HG02588 (cell line): ENCODE data around the gene AGBL1.

Source experiments
- ATAC-seq: cut with Tn5 transposase; IDR thresholded peaks from one replicate; pipeline ENCODE4 v1.9.1; 2021; ENCODE audit warnings: mild to moderate bottlenecking, moderate library complexity; ENCODE audit not compliant: unreplicated experiment

AGBL1 gene

DNA sequence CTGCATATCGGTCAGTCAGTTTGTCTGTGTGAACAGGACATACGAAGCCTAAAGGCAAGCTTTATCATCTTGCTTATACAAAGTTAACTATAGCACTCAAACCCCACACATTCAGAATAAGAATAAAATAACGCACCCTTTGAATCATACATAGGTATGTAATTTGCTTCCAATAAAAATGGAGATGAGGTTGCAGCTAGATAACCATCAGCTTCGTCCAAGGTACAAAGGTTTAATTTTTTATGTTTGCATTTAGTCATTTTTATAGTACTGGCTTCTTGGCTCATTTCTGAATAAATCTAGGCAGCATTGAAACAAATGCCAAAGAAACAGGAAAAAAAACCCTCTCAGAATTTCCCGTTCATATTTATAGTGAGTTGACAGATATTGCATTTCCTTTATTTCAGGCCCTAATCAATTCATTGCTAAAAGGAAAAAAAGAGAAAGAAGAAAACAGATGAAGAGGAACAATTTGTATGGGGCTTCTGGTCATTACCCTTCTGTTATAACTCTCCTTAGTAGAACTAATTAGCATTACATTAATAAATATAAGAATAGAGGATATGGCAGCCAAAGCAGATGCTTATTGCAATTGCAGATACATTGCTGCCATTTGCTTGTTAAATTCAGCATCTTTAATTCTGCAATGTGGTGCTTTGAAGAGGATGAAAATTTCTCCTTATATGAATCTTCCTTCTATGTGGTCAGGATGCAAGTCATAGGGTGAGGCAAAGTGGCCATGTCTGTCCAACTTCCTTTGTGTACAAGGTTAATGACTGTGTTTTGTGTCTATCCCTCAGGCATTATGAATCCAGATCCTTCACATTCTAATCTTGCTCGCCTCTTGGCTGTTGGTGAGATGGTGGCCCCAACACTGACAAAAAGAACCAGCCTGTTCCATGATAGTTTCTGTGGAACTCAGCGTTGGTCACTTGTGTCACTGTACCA, 550.0 kb downstream of the AGBL1 start:
- ATAC-seq = no peak

DNA sequence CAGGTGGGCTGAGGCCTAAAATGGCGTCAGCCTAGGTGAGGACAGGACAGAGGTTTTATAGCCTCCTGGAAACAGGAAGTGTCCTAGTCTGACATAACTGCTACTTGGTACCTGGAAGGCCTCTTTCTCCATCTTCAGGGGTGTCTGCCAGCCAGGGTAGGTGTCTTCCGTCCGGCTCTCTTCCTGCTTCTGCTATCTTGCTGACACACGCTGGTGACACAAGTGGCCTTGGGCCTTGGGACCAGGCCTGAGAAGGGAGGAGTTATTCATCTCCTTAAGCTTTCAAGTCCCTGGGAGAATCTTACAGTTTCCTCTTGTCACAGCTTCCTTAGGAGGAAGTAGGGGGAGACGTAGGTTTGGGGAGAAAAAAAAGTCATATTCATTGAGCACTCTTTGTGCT, 551.3 kb downstream of the AGBL1 start:
- no peak for ATAC-seq

DNA sequence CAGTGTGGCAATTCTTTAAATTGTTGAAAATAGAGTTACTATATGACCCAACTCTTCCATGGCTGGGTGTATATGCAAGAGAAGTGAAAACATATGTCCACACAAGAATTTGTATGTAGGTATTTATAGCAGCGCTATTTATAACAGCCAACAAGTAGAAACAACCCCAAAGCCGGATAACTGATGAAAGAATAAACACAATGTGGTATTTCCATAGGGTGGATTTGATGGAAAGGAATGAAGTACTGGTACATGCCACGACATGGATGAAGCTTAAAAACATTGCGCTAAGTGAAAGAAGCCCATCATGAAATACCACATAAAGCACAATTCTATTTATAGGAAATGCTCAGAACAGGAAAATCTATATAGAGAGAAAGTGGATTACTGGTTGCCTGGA, 554.5 kb downstream of the AGBL1 start:
- ATAC-seq = no peak

DNA sequence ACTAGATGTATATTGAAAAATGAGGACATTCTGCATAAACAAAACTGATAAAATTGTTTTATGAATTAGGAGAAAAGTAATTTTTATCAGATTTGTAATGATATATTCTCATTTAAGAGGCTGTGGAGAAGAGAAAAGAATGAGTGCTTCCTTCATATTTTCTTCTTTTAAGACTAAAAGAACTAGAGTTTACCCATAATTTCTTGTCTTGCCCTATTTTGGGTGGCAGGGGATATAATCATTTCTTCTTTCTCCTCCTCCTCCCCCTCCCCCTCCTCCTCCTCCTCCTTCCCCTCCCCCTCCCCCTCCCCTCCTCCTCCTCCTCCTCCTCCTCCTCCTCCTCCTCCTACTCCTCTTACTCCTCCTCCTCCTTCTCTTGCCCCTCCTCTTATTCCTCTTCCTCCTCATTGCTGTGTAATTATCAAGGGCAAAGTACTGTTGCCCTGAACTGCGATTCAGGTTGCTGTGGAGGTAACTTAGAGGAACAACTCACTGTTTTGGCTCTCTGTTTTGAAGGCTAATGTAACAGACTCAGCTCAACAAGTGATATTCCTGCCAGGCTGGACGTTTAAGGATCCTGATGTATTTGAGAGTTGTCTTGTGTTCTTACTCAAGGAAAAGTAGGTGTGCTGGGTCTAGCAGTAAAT, 555.4 kb downstream of the AGBL1 start:
- no peak for ATAC-seq

DNA sequence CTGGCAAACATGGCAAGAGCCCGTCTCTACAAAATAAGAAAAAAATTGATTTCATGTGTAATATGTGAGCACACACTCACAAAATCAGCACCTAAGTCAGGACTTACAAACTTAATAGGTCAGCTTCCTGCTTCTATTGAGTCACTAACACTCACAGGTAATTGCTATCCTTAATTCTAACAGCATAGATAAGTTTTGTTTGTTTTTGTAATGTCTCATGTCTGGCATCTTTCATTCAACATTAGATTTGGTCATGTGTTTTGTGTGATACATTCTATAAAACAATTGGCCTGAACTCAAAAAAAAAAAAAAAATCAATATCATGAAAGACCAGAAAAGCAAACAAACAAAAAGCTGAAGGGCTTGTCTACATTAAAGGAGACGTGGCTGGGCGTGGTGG, 564.7 kb downstream of the AGBL1 start:
- no peak for ATAC-seq

DNA sequence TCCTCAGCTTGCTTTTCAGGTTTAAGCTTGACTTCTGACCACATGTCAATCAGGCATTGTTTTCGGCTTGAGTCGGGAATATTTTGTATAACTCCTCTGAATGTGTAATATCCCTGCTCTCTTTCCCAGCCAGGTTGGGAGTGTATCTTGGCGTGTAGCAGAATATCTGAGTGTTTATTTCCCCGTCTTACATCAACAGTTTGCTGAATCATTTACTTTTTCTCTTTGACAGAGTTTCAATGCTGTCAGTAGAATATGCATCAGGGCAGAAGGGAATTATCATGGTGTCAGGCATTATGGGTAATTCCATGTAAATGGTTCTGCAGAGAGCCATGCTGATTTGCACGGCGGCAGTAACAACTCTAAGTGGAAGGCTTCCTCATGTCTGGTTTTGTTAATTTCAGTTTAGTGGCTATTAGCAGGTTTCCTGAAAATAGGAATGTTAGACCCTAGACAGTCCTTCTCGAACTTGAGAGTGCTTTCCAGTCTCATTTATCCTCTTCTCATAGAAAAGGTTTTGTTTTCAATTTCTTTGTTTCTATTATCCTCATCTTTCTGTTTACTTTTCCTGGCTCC, 566.3 kb downstream of the AGBL1 start:
- no peak for ATAC-seq

DNA sequence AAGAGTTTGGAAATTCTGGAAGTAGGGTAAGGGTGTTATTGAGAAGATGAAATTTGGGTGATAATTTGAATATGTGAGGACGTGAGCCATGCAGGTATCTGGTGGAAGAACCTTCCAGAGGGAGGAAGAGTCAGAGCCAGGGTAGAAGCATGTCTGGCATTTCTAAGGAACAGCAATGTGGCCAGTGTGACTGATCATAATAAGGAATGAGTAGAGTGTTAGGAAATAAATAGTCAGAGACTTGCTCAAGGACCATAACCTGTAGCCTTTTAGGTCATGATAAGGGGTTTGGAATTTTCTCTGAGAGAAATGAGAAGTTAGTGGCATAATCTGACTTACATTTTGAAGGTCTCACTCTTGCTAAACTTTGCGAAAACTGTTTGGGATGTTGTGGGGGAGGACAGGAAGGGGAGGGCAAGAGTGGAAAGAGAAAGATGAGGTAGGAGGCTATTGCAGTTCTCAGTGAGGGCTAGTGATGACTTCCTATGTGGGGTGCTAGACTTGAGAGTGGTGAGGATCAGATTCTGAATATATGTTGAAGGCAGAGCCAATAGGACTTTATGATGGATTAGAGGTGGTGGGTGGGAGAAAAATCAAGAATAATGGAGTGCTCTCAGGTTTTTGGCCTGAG, 568.3 kb downstream of the AGBL1 start:
- ATAC-seq = no peak

DNA sequence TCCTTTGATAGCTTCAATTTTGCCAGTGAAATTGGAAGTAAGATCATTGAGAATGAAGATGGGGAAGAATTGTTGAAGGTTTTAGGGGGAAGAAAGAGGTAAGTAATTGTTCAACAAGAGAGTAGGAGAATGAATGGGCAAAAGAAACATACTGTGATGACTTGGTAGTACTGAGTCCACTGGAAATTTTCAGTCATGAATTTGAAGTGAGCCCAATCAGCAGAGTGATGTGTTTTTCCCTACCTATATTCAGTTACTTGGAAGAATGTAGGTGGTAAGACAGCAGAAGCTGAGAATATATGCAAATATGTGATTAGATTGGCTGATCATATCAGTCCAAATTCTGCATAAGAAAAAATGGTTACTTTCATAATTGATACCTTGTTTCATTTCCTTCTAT, 569.6 kb downstream of the AGBL1 start:
- ATAC-seq = no peak

DNA sequence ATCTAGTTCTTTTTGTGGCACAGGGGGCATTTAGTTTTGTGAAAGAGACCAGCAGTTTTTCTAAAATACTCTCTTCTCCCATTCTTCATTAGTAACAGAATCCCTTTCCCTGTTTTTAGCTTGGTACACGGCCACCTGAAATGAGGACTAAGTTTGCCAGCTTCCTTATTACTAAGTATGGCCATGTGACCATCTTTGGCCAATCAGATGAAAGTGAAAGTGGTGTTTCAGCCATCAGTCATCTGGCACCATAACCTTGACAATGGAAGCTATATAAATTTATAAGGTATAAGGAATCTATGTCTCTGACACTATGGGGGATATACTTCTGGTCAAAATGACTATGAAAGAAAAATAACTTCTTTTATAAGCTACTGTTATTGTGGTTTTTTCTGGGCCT, 570.4 kb downstream of the AGBL1 start:
- no peak for ATAC-seq

DNA sequence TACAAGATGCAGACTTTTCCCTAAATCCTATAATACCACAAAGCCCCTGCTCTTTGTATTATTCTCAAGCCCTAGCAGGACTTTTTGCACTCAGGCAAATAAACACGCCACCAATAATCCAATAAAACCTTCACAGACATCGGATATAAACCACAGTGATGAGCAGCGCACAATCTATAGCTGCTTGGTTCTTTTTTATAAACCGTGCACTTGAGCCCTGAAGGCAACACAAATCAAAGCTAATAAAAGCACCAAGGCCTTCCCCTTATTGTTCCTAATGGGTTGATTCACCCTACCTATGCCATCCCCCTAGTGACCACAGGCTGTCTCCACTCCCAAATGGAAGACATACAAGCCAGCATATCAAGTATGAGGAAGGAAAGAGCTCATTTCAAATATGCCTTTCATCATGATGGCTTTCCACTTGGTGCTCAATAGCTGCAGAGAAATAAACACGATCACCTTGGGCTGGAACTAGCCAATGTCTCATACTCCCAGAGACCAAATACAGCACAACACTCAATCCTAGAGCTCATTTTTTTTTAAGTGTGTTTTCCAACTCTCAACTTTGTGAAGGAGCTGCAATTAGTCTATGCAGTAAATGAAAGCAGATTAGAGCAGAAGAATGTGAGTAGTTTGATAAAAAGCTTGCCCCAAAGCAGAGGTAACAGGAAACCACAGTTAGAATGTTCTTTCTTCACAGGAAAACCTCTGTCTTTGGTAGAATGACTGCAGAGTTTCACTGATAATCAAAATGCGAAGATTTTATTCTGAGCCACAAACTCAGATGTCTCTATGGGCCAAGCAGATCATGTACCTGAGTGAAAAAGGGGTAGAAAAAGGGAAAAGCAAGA, 573.9 kb downstream of the AGBL1 start:
- ATAC-seq = no peak

DNA sequence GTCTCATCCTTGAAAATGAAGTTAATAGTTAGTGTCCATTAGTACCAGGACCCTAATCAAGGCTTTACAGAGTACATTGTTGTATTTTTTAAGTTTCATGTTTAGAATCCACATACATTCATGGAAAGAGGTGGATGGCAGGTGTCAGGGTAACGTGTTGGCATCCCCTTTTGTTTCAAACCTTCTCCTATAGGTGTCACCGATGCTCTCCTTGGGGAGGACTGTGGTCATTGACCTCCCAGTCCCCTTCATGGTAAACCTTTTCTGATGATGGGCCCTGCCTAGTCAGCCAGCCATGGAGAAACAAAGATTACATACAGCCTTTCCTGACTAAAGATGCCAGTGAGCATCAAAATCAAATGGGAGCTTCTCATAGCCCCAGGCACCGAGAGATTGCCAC, 574.8 kb downstream of the AGBL1 start:
- ATAC-seq = no peak

DNA sequence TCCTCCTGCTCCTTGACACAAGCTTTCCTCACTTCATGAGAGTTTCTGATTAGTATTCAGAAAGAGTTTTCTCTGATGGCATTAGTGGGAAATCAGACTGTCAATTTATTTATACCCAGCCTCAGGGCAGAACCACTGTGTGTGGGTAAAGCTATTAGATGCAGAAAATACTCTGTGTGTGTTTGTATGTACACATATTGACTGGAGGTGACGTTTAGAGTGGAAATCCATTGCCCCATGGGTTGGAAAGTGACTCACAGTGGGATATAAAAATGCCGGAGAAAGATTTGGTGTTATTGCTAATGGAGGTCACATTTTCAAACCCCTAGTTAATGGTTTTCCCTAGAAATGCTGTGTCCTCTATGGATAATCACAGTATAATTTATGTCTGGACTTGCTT, 577.6 kb downstream of the AGBL1 start:
- ATAC-seq = no peak

DNA sequence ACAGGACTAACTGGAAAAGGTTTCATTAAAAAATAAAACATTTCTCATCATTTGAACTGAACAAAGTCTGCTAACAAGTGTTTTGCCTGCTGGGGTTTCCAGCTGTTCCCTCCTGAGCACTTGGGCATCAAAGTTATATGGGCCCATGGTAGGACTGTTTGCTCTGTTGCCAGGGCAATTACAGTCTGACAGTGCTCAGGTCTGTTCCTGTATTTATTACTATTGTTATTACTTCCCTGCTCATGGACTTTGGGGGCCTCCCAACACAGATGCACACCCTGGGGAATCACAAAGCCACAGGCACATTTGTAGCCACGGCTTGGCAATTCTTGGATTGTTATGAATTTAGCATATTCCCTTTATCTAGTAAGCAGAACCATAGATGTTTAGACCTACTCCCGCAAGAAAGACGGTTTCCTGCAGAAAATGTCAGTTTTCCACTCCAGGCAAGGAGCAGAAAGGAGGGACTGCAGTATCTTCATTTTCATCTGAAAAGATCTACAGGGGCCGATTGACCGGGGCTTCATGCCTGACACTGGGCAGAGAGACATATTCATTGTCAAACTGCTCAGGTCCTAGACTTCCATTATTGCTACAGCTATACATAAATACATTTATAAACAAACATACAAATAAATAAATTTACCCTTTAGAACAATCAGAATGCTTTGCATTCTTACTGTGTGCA, 580.2 kb downstream of the AGBL1 start:
- no peak for ATAC-seq

DNA sequence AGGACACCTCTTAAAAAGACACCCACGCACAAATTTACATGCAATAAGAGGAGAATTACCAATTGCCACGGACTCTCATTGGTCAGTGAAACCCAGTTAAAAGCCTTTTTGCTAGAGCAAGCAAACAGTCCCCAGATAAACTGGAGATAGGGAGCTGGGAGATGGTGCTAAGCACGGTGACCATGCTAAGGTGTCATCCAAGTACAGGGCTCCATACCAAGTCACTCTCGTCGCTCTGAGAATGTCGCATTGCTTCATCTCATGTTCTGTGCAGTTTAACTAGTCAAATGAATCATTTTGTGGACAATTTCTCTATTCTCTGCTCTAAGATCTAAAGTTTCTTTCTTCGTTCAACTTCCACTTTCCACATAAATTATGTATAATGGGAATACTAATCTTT, 581.9 kb downstream of the AGBL1 start:
- no peak for ATAC-seq

DNA sequence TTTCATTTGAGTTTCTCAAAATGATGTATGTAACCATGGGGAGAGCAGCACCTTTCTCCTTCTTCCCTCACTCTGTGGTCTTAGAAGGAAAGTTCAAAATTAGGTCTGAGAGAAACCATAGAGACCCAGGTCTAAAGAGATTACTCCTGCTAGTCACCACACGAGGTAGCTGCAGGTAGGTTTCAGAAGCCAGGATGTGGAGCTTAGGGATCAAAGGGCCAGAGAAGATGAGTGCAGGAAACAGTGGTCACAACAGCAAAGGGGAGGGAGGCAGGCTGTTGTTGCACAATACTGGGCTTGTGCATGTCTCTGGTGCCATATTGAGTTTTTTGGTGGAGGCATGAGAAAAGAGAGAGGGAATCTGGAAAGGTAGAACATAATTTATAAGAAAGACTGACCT, 583.6 kb downstream of the AGBL1 start:
- no peak for ATAC-seq

DNA sequence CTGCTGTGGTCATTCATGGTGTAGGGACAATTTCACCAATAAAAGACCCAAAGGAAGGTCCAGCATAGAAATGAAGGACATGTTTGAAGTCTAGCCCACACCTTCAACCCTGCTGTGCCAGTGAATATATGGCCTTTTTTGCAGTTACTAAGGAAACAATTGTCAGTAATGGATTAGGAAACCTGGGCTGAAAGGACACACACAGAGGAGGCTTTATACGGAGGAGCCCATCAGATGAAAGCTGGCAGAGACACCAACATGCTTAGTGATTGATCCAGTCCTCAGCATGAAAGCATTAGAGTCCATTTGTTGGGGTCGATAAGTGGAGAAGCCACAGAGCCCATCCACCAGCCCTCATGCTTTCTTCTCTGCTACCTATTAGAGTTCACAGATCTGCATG, 584.3 kb downstream of the AGBL1 start:
- no peak for ATAC-seq

DNA sequence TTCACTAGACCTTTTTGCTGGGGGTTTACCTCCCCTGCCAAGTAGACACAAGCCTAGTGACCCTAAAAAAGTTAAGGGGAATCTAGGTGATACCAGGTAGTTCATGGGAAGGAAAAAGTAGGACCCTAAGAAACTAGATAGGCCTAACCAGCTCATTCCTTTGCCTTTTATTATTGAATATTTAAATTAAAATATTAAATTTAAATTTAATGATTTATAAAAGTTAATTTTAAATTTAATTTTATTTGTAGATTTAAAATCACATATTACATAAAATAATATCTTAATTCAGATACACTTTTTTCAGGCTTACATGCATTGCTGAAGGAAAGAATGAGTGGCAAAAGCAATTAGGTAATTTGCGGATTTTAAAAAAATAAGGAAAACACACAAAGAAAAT, 584.9 kb downstream of the AGBL1 start:
- ATAC-seq = no peak

DNA sequence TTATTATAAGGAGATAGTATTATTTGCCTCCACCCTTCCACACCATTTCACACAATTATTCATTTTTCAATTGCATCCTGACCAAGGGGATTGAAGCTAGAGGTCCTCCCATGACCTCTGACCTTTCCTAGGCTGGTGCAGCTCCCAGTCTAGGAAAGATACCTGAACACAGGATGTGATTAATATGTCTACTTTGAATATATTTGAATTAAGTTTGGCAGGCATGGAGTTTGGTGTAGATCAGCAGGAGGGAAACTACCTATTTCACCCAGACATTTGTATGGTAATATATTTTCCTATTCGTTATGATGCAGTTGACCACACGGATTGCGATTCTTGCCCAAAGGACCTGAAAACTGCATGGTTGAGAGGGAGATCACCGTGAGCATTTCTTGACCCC, 596.3 kb downstream of the AGBL1 start:
- no peak for ATAC-seq

DNA sequence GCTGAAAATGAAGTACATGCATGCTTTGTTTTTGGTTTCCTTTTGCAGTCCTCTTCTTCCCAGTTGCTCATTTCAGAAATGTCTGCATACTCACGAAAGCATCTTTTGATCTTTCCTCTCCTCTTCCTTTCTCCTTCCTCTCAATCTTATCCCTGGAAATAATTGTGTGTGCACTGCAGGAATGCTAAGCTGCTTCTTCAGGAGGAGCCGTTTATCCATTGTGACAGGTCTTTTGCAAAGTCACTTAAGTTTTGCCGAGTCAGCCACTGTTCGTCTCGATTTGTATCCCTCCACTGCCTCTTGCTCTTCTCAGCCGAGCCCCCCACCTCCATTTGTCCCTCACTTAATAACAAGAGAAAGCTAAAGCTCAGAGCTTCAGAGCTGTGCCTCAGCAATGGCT, 597.6 kb downstream of the AGBL1 start:
- no peak for ATAC-seq

DNA sequence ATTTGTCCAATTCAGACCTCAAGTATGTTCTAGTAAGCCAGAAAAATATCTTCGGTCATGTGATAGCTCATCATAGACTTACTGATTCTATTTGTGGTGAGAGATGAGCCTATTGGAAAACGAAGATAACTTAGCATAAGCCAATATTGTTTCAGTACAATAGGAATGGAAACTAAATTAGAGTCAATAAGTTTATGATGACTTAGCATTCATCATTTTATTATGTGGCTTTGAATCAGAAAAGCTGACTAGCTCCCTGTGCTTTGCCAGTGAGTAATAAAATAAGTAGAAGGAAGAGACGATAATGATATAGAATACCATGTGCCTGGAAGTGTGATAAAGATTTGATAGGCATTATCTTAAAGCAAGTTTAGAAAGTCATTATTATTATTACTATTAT, 605.6 kb downstream of the AGBL1 start:
- no peak for ATAC-seq
